ENCODE data around the gene SLBP.

GRCh38 chr4:1659104-1660043 is 52.7 kb downstream of the SLBP start:
- no peak for TF ChIP-seq POLR2A (IDR thresholded peaks at IDR 0.05; ENCODE audit: low read length)
- TF ChIP-seq GATA1 (IDR thresholded peaks at IDR 0.05; ENCODE audit: low read depth, low read length), result no peak
